Measurements from ENCODE around the gene POLR1E.

The POLR1E gene, protein sequence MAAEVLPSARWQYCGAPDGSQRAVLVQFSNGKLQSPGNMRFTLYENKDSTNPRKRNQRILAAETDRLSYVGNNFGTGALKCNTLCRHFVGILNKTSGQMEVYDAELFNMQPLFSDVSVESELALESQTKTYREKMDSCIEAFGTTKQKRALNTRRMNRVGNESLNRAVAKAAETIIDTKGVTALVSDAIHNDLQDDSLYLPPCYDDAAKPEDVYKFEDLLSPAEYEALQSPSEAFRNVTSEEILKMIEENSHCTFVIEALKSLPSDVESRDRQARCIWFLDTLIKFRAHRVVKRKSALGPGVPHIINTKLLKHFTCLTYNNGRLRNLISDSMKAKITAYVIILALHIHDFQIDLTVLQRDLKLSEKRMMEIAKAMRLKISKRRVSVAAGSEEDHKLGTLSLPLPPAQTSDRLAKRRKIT

DNA sequence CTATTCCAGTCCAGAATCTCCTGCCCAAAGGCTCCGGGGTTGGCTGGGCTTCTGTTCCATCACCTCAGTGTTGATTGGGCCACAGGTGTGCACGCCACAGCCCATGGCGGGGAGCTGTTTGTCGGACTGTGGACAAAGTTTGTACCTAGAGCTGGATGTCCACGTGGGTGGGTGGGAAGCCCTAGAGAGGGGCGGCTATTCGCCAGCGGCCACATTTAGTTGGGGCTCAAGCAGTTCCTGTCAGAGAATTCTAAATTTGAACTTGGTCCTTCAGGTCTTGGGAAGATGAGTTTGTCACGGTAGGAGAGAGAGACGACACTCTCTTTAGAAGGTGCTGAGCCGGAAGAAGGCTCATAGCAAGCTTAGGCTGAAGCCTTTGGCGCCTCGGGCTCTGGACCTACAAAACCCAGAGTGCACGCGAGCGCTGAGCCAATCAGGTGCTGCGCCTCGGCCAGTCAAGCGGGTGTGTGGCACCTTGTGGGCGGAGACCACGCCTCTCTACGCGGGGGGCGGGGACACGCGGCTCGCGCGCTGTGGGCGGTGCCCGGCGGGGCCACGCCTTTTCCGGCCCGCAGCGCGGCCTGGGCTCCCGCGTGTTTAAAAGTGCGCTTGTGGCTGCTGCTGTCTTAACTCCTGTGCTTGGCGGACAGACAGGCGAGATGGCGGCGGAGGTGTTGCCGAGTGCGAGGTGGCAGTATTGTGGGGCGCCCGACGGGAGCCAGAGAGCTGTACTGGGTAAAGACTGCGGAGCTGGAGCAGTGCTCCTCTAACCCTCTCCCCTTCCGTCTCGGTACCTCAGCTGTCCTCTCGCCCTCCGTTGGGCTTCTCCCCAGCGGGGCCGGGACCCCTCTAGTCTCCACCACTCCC, at the start of gene POLR1E:
POLR1E (plus strand) TSS at position 560 of the 867 bp plus-strand sequence; CDS start at position 660, 100 bp downstream.
- DNase-seq = peak; percentile 98

GRCh38 chr9:37436540-37436939, 49.2 kb upstream of the POLR1E start:
- no peak for DNase-seq

- DNase-seq = no peak
Measured at GRCh38 chr9:37437010-37437409, 48.7 kb upstream of the POLR1E start.

GRCh38 chr9:37437621-37438020, 48.1 kb upstream of the POLR1E start:
- DNase-seq = no peak

DNA sequence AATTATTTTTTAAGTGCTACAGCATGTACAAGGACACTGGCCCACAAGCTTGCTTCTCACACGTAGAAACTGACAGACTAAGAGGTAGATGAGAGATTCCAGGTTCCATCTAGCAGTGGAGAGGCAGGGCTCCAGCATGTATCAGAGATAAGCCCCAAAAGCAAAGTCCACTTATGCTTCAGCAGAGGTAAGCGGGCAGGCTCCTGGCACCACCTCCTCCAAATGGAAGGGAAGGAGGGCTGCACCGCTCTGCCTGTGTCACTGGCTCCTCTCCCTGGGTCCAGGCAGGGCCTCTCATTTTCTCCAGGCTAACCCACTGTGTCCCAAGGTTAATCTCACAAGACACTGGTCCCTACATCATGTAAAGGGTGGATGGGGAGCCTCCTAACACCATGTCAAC, 47.4 kb upstream of the POLR1E start:
- DNase-seq = no peak

DNA sequence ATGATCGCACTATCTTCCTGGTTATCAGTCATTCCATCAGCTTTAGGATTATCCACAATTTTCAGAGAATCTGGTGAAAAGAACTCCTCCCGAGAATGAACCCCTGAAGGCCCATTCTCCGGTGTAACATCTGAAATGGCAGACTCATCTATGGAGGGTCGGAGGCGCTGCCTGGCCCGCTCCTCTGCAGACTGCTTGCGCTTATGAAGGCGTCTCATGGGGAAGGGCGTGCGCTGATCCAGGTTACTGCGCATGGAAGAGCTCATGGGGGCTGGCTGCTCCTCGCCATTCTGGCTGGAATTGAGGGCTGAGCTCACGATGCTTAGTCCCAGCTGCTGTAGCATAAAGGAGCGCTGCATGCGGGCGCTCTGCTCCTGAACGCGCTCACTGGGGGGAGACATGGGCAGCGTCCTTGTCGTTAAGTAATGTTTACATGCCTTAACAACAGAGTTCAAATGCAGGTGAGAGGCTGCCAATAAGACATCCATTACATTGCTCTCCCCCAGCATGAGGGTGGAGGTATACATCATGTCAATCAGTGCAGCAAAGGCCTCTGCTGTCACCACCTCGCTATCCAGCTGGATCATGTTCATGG, 43.9 kb upstream of the POLR1E start:
- no peak for DNase-seq

DNA sequence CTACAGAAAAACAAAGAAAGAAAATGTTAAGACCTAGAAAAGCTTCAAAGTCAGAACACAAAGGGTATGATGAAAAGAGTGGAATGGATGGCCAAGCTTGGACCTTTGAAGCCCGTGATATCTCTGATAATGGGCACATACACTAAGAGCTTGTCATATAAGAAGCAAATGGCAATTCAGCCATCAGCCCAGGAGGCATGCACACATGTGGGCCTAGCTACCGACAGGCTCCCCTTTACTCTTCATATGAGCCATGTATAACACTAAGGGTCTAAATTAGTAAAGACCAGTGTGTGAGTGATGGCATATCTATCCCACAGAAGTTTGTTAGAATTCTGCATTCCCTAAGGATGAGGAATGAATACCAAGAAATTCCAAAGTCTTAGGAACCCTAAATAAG, 43.2 kb upstream of the POLR1E start:
- no peak for DNase-seq

DNA sequence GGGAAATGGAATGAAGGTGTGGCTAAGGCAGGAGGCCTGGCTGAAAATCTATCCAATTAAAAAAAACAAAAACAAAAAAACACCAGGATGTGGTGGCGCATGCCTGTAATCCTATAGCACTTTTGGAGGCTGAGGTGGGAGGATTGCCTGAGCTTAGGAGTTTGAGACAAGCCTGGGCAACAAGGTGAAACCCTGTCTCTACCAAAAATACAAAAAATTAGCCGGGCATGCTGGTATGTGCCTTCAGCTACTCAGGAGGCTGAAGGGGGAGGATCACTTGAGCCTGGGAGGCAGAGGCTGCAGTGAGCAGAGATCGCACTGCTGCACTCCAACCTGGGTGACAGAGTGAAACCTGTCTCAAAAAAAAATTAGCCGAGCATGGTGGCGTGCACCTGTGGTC, 42.2 kb upstream of the POLR1E start:
- no peak for DNase-seq

GRCh38 chr9:37444890-37445289, 40.9 kb upstream of the POLR1E start:
- no peak for DNase-seq

DNA sequence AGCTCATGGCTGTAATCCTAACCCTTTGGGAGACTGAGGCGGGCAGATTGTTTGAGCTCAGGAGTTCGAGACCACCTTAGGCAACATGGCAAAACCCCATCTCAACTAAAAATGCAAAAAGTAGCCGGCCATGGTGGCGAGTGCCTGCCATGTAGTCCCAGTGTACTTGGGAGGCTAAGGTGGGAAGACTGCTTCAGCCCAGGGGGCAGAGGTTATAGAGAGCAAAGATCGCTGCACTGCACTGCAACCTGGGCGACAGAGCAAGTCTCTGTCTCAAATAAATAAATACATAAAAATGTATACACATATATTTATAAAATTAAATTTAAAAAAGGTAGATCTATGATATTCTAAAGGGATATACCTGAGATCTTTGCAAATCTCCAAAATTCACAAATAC, 39.9 kb upstream of the POLR1E start:
- DNase-seq = no peak

DNA sequence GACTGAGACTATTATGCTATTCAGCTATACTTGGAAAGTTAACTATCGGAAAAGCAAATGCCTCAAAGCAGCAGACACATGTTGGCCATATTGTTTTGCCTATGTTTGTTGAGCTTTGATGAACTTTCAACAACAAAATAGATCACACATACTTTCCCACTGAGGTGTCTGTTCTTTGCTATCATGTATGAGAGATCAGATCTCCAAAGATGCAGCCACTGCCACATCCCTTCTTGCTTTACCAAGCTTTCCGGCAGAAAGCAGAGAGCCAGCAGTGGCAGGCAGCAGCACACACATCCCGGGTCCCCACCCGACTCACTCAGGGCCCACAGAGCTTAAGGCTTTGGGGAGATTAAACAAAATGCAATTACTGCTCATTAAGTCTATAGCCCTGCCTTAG, 39.3 kb upstream of the POLR1E start:
- no peak for DNase-seq

DNA sequence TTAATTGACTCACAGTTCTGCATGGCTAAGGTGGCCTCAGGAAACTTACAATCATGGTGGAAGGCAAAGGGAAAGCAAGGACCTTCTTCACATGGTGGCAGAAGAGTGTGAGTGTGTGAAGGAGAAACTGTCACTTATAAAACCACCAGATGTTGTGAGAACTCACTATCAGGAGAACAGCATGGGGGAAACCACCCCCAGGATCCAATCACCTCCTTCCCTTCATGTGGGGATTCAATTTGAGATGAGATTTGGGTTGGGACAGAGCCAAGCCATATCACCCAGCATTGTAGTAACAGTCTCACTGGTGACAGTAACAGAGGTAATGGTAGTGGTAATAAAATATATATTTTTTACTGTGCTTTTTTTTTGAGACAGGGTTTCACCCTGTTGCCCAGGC, 38.6 kb upstream of the POLR1E start:
- DNase-seq = peak; percentile 61

GRCh38 chr9:37449862-37450632, 35.7 kb upstream of the POLR1E start:
- no peak for DNase-seq

DNA sequence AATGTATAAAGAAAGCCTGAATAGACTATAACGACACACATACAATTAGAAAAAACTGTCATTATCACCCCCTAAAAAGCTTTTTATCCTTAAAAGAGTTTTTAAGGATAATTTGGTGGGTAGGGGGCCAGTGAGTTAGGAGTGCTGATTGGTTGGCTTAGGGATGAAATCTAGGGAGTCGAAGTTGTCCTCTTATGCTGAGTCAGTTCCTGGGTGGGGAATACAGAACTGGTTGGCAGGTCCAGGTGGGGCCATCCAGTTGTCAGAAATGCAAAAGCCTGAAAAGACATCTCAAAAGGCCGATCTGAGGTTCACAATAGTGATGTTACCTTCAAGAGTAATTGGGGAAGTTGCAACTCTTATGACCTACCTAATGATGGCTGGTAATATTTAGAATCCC, 34.1 kb upstream of the POLR1E start:
- DNase-seq = no peak

- DNase-seq = no peak
Measured at GRCh38 chr9:37452611-37453010, 33.1 kb upstream of the POLR1E start.

GRCh38 chr9:37453827-37454226, 31.9 kb upstream of the POLR1E start:
- no peak for DNase-seq

- DNase-seq = no peak
Measured at GRCh38 chr9:37454238-37454637, 31.5 kb upstream of the POLR1E start.

GRCh38 chr9:37455884-37456647, 29.7 kb upstream of the POLR1E start:
- no peak for DNase-seq

DNA sequence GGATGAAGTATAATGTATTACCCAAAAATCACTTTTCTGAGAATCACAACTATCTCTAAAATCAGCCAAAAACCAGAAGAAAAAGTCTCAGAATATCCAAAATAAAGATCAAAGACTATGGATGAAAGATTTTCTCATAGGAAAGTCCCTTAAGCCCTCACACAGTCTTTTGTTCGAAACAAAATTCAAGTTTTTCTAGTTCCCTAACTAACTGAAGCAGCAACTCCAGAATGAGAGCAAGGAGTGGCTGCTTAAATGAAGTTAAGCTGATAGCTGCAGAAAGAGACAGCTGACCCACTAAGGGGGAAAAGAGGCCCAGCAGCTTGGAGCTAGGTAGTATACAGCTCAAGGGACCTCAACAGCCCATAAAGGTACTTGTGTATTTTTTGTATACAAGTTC, 28.9 kb upstream of the POLR1E start:
- no peak for DNase-seq

GRCh38 chr9:37464006-37464405, 21.7 kb upstream of the POLR1E start:
- no peak for DNase-seq

GRCh38 chr9:37464426-37465248, 21.1 kb upstream of the POLR1E start:
- peak; percentile 77 for DNase-seq
